ENCODE data around the gene ACER3. TPM values are rescaled to one million over a fixed set of nuclear protein-coding genes. Genes with fewer than 3 reads are reported as not detected.

The ACER3 gene
- total and polyA plus RNA-seq, 2 donors (not counting 1 experiment from before 2014, with no cell fraction given): 3.3 to 12.9 TPM

DNA sequence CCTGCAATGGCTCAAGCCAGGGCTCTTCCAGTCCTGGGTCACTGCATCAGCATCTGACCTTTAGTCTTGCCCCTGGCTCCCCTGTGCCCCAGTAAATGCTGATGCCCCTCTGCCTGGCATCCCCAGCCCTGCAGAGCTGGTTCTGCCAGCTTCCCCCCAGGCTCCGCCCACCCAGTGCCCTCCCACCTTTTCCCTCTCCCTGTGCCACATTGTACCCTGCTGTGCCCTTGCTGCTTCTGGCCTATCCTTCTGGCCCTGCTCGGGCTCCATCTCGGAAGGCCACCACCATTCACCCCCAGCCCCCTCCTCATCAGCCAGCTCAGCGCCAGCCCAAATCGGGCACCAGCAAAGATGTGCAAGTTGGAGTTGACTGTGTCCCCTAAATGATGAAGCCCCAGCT, 213.5 kb downstream of the ACER3 start:
- no peak overlapping the region for H3K4me3 ChIP-seq (ENCODE audit: control extremely low read depth in 1 of 5, extremely low read depth in 1 of 5, insufficient read depth in 1 of 5, low read depth in 2 of 5, low read length in 4 of 5)
- CTCF ChIA-PET: no interaction called here
- DNase-seq: no peak
- H2AFZ ChIP-seq (ENCODE audit: insufficient read depth, low read depth, low read length, poor library complexity, severe bottlenecking): no peak overlapping the region
- H3K36me3 ChIP-seq (replicated peaks in 1 of 2; ENCODE audit: control extremely low read depth in 1 of 2, control insufficient read depth in 1 of 2, extremely low read depth in 1 of 2, insufficient read depth in 2 of 2, low read length in 1 of 2): no peaks in the 10 kb centered on the region
- peaks cover 5% of the 10 kb centered on the region for H3K4me1 Mint-ChIP-seq
- POLR2A ChIA-PET: no interaction called here
- H4K20me1 ChIP-seq (ENCODE audit: control insufficient read depth, insufficient read depth, low read length, poor library complexity, severe bottlenecking): no peaks in the 10 kb centered on the region
- H3K9ac ChIP-seq (ENCODE audit: low read length): no peak overlapping the region
- TF ChIP-seq CTCF (IDR thresholded peaks at IDR 0.05) (no peak), EZH2 (IDR thresholded peaks at IDR 0.05; ENCODE audit: borderline replicate concordance, insufficient read depth, low read depth, low read length, poor library complexity, severe bottlenecking) (no peak)
- ATAC-seq (ENCODE audit: low read depth): no peak
- intact Hi-C loops (cut with micrococcal nuclease): no loop called here
- no peaks in the 10 kb centered on the region for H3K27me3 ChIP-seq (replicated peaks in 1 of 4; ENCODE audit: control extremely low read depth in 1 of 4, control insufficient read depth in 3 of 4, insufficient read depth in 4 of 4, low read length in 3 of 4)
- no peaks in the 10 kb centered on the region for H3K79me2 ChIP-seq (ENCODE audit: control insufficient read depth, insufficient read depth, low read length)
- 79% methylated on average over 3 of the region's 5 CpGs for WGBS (ENCODE audit: insufficient coverage)
- H3K27me3 Mint-ChIP-seq: peaks cover 3% of the 10 kb centered on the region
- no peak overlapping the region for H3K27ac ChIP-seq (ENCODE audit: low read length in 2 of 2)
- no peak overlapping the region for H3K27ac Mint-ChIP-seq
- H3K4me2 ChIP-seq (replicated peaks; ENCODE audit: low read depth, low read length, poor library complexity, severe bottlenecking): no peak overlapping the region
- peaks cover 8% of the 10 kb centered on the region for H3K9me3 Mint-ChIP-seq (ENCODE audit: insufficient read depth)
- H3K9me3 ChIP-seq (ENCODE audit: control extremely low read depth in 1 of 3, control insufficient read depth in 2 of 3, insufficient read depth in 1 of 3, low read length in 2 of 3): no peaks in the 10 kb centered on the region
- H3K4me3 Mint-ChIP-seq: no peak overlapping the region
- peaks cover 0 to 6% of the 10 kb centered on the region in 2 donors for H3K4me1 ChIP-seq (ENCODE audit: control insufficient read depth in 2 of 2, insufficient read depth in 2 of 2, low read length in 2 of 2)

DNA sequence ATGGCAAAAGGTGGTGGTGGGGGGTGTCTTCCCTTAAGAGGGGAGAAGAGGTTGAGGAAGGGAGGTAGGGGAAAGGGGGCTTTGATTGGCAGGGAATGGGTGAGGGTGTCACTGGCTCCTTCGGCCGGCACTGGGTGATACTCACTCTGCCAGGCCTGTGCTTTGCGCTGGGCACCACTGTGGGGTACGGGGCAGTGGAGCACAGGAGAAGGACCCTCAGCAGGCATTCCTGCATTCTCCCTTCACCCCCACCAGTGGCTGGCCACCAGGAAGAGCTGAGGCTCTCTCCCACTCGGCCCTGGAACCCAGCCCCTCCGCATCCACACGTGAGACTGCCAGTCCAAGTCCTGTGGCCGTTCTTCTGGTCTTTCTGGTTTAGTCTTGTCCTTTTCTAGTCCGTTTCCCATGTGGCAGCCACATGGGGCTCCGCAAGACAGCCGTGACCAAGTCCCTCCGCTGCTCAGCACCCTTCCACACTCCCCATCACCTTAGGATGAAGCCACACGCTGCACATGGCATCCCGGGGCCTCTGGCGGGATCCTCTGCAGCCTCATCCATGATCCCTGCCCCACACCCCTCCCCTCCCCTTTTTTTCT, 214.0 kb downstream of the ACER3 start:
- ChIA-PET POLR2A (no interaction called here), CTCF (no interaction called here)
- H3K4me3 ChIP-seq (ENCODE audit: control extremely low read depth in 1 of 5, extremely low read depth in 1 of 5, insufficient read depth in 1 of 5, low read depth in 2 of 5, low read length in 4 of 5): no peak overlapping the region
- H3K9me3 ChIP-seq (ENCODE audit: control extremely low read depth in 1 of 3, control insufficient read depth in 2 of 3, insufficient read depth in 1 of 3, low read length in 2 of 3): no peaks in the 10 kb centered on the region
- H3K36me3 ChIP-seq (replicated peaks in 1 of 2; ENCODE audit: control extremely low read depth in 1 of 2, control insufficient read depth in 1 of 2, extremely low read depth in 1 of 2, insufficient read depth in 2 of 2, low read length in 1 of 2): no peaks in the 10 kb centered on the region
- H3K4me2 ChIP-seq (replicated peaks; ENCODE audit: low read depth, low read length, poor library complexity, severe bottlenecking): no peak overlapping the region
- H3K27me3 ChIP-seq (replicated peaks in 1 of 4; ENCODE audit: control extremely low read depth in 1 of 4, control insufficient read depth in 3 of 4, insufficient read depth in 4 of 4, low read length in 3 of 4): no peaks in the 10 kb centered on the region
- no peak overlapping the region for H3K9ac ChIP-seq (ENCODE audit: low read length)
- H3K9me3 Mint-ChIP-seq (ENCODE audit: insufficient read depth): peaks cover 9% of the 10 kb centered on the region
- 92% methylated on average over 15 of the region's 15 CpGs for WGBS (ENCODE audit: insufficient coverage)
- peaks cover 0 to 6% of the 10 kb centered on the region in 2 donors for H3K4me1 ChIP-seq (ENCODE audit: control insufficient read depth in 2 of 2, insufficient read depth in 2 of 2, low read length in 2 of 2)
- ATAC-seq (ENCODE audit: low read depth): no peak
- DNase-seq: no peak
- H2AFZ ChIP-seq (ENCODE audit: insufficient read depth, low read depth, low read length, poor library complexity, severe bottlenecking): no peak overlapping the region
- H3K79me2 ChIP-seq (ENCODE audit: control insufficient read depth, insufficient read depth, low read length): no peaks in the 10 kb centered on the region
- no peak overlapping the region for H3K27ac Mint-ChIP-seq
- H4K20me1 ChIP-seq (ENCODE audit: control insufficient read depth, insufficient read depth, low read length, poor library complexity, severe bottlenecking): no peaks in the 10 kb centered on the region
- H3K27ac ChIP-seq (ENCODE audit: low read length in 2 of 2): no peak overlapping the region
- peaks cover 6% of the 10 kb centered on the region for H3K4me1 Mint-ChIP-seq
- peaks cover 3% of the 10 kb centered on the region for H3K27me3 Mint-ChIP-seq
- H3K4me3 Mint-ChIP-seq: no peak overlapping the region
- intact Hi-C loops (cut with micrococcal nuclease): no loop called here
- TF ChIP-seq EZH2 (IDR thresholded peaks at IDR 0.05; ENCODE audit: borderline replicate concordance, insufficient read depth, low read depth, low read length, poor library complexity, severe bottlenecking): no peak
